ENCODE measurements around the gene ZNF587.

DNA sequence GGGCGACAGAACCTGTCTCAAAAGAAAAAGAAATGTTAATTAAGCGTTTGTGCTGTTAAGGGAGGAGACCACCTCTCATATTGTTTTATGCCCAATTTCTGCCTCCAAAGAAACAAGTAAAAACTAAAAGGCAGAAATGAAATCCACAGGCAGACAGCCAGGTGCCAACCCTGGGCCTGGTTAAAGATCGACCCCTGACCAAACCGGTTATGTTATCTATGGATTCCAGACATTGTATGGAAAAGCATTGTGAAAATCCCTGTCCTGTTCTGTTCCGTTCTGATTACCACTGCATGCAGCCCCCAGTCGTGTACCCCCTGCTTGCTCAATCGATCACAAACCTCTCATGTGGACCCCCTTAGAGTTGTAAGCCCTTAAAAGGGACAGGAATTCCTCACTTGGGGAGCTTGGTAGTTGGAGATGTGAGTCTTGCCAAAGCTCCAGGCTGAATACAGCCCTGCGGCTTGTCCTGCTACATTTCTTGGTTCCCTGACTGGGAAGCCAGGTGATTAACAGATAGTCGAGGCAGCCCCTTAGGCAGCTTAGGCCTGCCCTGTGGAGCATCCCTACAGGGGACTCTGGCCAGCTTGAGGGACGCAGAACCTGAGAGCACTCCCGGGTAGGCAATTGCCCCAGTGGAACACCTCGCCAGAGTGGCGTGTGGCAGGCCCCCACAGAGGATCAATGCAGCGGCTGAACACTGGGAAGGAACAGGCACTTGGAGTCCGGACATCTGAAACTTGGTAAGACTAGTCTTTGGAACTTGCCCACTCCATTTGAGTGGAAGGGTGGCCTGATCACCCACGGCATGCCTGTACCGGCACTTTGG, 34.2 kb upstream of the ZNF587 start:
- TF ChIP-seq, protein P1, sequence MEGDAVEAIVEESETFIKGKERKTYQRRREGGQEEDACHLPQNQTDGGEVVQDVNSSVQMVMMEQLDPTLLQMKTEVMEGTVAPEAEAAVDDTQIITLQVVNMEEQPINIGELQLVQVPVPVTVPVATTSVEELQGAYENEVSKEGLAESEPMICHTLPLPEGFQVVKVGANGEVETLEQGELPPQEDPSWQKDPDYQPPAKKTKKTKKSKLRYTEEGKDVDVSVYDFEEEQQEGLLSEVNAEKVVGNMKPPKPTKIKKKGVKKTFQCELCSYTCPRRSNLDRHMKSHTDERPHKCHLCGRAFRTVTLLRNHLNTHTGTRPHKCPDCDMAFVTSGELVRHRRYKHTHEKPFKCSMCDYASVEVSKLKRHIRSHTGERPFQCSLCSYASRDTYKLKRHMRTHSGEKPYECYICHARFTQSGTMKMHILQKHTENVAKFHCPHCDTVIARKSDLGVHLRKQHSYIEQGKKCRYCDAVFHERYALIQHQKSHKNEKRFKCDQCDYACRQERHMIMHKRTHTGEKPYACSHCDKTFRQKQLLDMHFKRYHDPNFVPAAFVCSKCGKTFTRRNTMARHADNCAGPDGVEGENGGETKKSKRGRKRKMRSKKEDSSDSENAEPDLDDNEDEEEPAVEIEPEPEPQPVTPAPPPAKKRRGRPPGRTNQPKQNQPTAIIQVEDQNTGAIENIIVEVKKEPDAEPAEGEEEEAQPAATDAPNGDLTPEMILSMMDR (IDR thresholded peaks at IDR 0.05; ENCODE audit: low read length): no peak
- no peak for TF ChIP-seq EZH2 (IDR thresholded peaks at IDR 0.05; ENCODE audit: borderline replicate concordance, low read length)
